ENCODE results near the gene FCN1. TPM values are rescaled to one million over a fixed set of nuclear protein-coding genes. Genes with fewer than 3 reads are reported as not detected.
A peak's percentile ranks its signal among the peaks of the same experiment; 100 is the strongest.

The FCN1 gene
- total and polyA plus RNA-seq, 2 donors (not counting 1 experiment from before 2014, with no cell fraction given), result not detected

GRCh38 chr9:134892221-134892620 is 25.5 kb downstream of the FCN1 start:
- Histone ChIP-seq H3K4me1 (ENCODE audit: control insufficient read depth, extremely low read depth, insufficient read depth, low read length) (no peaks in the 10 kb centered on the region), H3K79me2 (ENCODE audit: control insufficient read depth, insufficient read depth, low read length) (no peaks in the 10 kb centered on the region), H3K4me2 (ENCODE audit: extremely low read depth, insufficient read depth, low read length) (no peak overlapping the region), H3K27me3 (ENCODE audit: control insufficient read depth, insufficient read depth, low read length) (no peaks in the 10 kb centered on the region), H3K36me3 (ENCODE audit: control insufficient read depth, insufficient read depth, low read length) (no peaks in the 10 kb centered on the region), H3K9ac (ENCODE audit: insufficient read depth, low read length) (no peak overlapping the region), H3K27ac (ENCODE audit: insufficient read depth, low read length) (no peak overlapping the region), H3K4me3 (replicated peaks in 1 of 4; ENCODE audit: control extremely low read depth in 1 of 4, insufficient read depth in 1 of 4, low read depth in 3 of 4, low read length in 4 of 4) (no peak overlapping the region), H3K9me3 (ENCODE audit: control insufficient read depth, insufficient read depth, low read depth, low read length) (no peaks in the 10 kb centered on the region), H2AFZ (ENCODE audit: low read length) (no peak overlapping the region), H4K20me1 (ENCODE audit: control insufficient read depth, extremely low read depth, insufficient read depth, low read length) (no peaks in the 10 kb centered on the region)
- no peak for DNase-seq (ENCODE audit: low read depth in 2 of 2)
- no peak for TF ChIP-seq EZH2 (IDR thresholded peaks at IDR 0.05; ENCODE audit: low read length, missing control alignments)
- TF ChIP-seq CTCF (conservative IDR thresholded peaks at IDR 0.05 in 1 of 2, IDR thresholded peaks at IDR 0.05 in 1 of 2; ENCODE audit: low read depth in 1 of 2, low read length in 2 of 2), result no peak

- no peak overlapping the region for H3K27ac ChIP-seq (ENCODE audit: insufficient read depth, low read length)
- H4K20me1 ChIP-seq (ENCODE audit: control insufficient read depth, extremely low read depth, insufficient read depth, low read length), result no peaks in the 10 kb centered on the region
- H3K36me3 ChIP-seq (ENCODE audit: control insufficient read depth, insufficient read depth, low read length), result no peaks in the 10 kb centered on the region
- H3K9ac ChIP-seq (ENCODE audit: insufficient read depth, low read length), result no peak overlapping the region
- H3K27me3 ChIP-seq (ENCODE audit: control insufficient read depth, insufficient read depth, low read length), result no peaks in the 10 kb centered on the region
- TF ChIP-seq CTCF (conservative IDR thresholded peaks at IDR 0.05 in 1 of 2, IDR thresholded peaks at IDR 0.05 in 1 of 2; ENCODE audit: low read depth in 1 of 2, low read length in 2 of 2), result no peak
- no peak for TF ChIP-seq EZH2 (IDR thresholded peaks at IDR 0.05; ENCODE audit: low read length, missing control alignments)
- no peaks in the 10 kb centered on the region for H3K79me2 ChIP-seq (ENCODE audit: control insufficient read depth, insufficient read depth, low read length)
- no peaks in the 10 kb centered on the region for H3K4me1 ChIP-seq (ENCODE audit: control insufficient read depth, extremely low read depth, insufficient read depth, low read length)
- no peak for DNase-seq (ENCODE audit: low read depth in 2 of 2)
- no peak overlapping the region for H3K4me3 ChIP-seq (replicated peaks in 1 of 4; ENCODE audit: control extremely low read depth in 1 of 4, insufficient read depth in 1 of 4, low read depth in 3 of 4, low read length in 4 of 4)
- H2AFZ ChIP-seq (ENCODE audit: low read length), result no peak overlapping the region
- H3K4me2 ChIP-seq (ENCODE audit: extremely low read depth, insufficient read depth, low read length), result no peak overlapping the region
- H3K9me3 ChIP-seq (ENCODE audit: control insufficient read depth, insufficient read depth, low read depth, low read length), result no peaks in the 10 kb centered on the region
These were observed 26.0 kb downstream of the FCN1 start for GRCh38 chr9:134891713-134892112.

- peak; percentile 2 to 26 for DNase-seq (ENCODE audit: low read depth in 2 of 2)
- Histone ChIP-seq H3K4me3 (replicated peaks in 1 of 4; ENCODE audit: control extremely low read depth in 1 of 4, insufficient read depth in 1 of 4, low read depth in 3 of 4, low read length in 4 of 4) (no peak overlapping the region), H3K4me1 (ENCODE audit: control insufficient read depth, extremely low read depth, insufficient read depth, low read length) (no peaks in the 10 kb centered on the region), H2AFZ (ENCODE audit: low read length) (no peak overlapping the region), H4K20me1 (ENCODE audit: control insufficient read depth, extremely low read depth, insufficient read depth, low read length) (no peaks in the 10 kb centered on the region), H3K36me3 (ENCODE audit: control insufficient read depth, insufficient read depth, low read length) (no peaks in the 10 kb centered on the region), H3K79me2 (ENCODE audit: control insufficient read depth, insufficient read depth, low read length) (no peaks in the 10 kb centered on the region), H3K9me3 (ENCODE audit: control insufficient read depth, insufficient read depth, low read depth, low read length) (no peaks in the 10 kb centered on the region), H3K9ac (ENCODE audit: insufficient read depth, low read length) (no peak overlapping the region), H3K27me3 (ENCODE audit: control insufficient read depth, insufficient read depth, low read length) (no peaks in the 10 kb centered on the region), H3K27ac (ENCODE audit: insufficient read depth, low read length) (no peak overlapping the region), H3K4me2 (ENCODE audit: extremely low read depth, insufficient read depth, low read length) (no peak overlapping the region)
- no peak for TF ChIP-seq CTCF (conservative IDR thresholded peaks at IDR 0.05 in 1 of 2, IDR thresholded peaks at IDR 0.05 in 1 of 2; ENCODE audit: low read depth in 1 of 2, low read length in 2 of 2)
- TF ChIP-seq EZH2 (IDR thresholded peaks at IDR 0.05; ENCODE audit: low read length, missing control alignments), result no peak
These were observed 26.7 kb downstream of the FCN1 start for GRCh38 chr9:134891053-134891452.

Measured in fibroblast of lung (primary cell).